WTC11 (cell line): ENCODE measurements around the gene TPP1. TPM values are rescaled to one million over a fixed set of nuclear protein-coding genes. Genes with fewer than 3 reads are reported as not detected.

Source experiments
- ATAC-seq: fragments of 200-7000 bp; cut with Tn5 transposase; 2 replicates; pipeline ENCODE4 v1.10.0; 2021; ENCODE audit warnings: mild to moderate bottlenecking, moderate library complexity
- CTCF ChIA-PET: fragments of 300-600 bp; sonication (Branson Sonifier 250); formaldehyde crosslinking; loops from one replicate; lab custom pipeline; 2021; ENCODE audit warnings: antibody characterized with exemption; lab: Charles Lee
- POLR2A ChIA-PET: fragments of 350-600 bp; sonication (Branson Sonifier 250); formaldehyde crosslinking; loops from one replicate; lab custom pipeline; 2021; ENCODE audit warnings: antibody characterized with exemption; lab: Charles Lee
- DNase-seq: peaks from one replicate; pipeline ENCODE4 v3.0.0; 2021; ENCODE audit warnings: low spot score
- H3K27ac Mint-ChIP-seq: 2 replicates; pipeline ENCODE4 v1.8.0; 2021; ENCODE audit warnings: mixed read lengths
- H3K27me3 Mint-ChIP-seq: 2 replicates; pipeline ENCODE4 v1.8.0; 2021; ENCODE audit warnings: low read depth, mild to moderate bottlenecking, moderate library complexity, mixed read lengths
- H3K36me3 Mint-ChIP-seq: 2 replicates; pipeline ENCODE4 v1.8.0; 2021; ENCODE audit warnings: mixed read lengths
- H3K4me1 Mint-ChIP-seq: 2 replicates; pipeline ENCODE4 v1.8.0; 2022; ENCODE audit warnings: mixed read lengths
- H3K4me3 Mint-ChIP-seq: 2 replicates; pipeline ENCODE4 v1.8.0; 2021; ENCODE audit warnings: mild to moderate bottlenecking, moderate library complexity, mixed read lengths
- H3K9me3 Mint-ChIP-seq: 2 replicates; pipeline ENCODE4 v1.8.0; 2021; ENCODE audit warnings: mixed read lengths
- CBFB ChIP-seq: sonication (generic); formaldehyde crosslinking; IDR thresholded peaks from 2 replicates; pipeline ENCODE4 v1.8.1; 2022; ENCODE audit warnings: mild to moderate bottlenecking, low read depth, missing genetic modification reagents
- CDX4 ChIP-seq: fragments of 250-450 bp; sonication (Bioruptor Pico); IDR thresholded peaks from 2 replicates; pipeline ENCODE4 v1.9.0; 2021; ENCODE audit warnings: moderate library complexity, mild to moderate bottlenecking, inconsistent platforms, borderline replicate concordance
- CREM ChIP-seq: sonication (generic); formaldehyde crosslinking; IDR thresholded peaks from 2 replicates; pipeline ENCODE4 v1.8.1; 2022; ENCODE audit warnings: mild to moderate bottlenecking, missing genetic modification reagents, moderate library complexity
- GABPB1 ChIP-seq: sonication (generic); formaldehyde crosslinking; IDR thresholded peaks from 2 replicates; pipeline ENCODE4 v1.8.1; 2023; ENCODE audit warnings: mild to moderate bottlenecking, missing genetic modification reagents
- NFATC4 ChIP-seq: fragments of 250-450 bp; sonication (Bioruptor Pico); IDR thresholded peaks from 2 replicates; pipeline ENCODE4 v1.9.0; 2021; ENCODE audit warnings: mild to moderate bottlenecking
- NR2C2 ChIP-seq: sonication (generic); formaldehyde crosslinking; IDR thresholded peaks from 2 replicates; pipeline ENCODE4 v1.8.0; 2022; ENCODE audit warnings: mild to moderate bottlenecking, missing genetic modification reagents
- RORB ChIP-seq: fragments of 250-450 bp; sonication (Bioruptor Pico); IDR thresholded peaks from 2 replicates; pipeline ENCODE4 v1.9.0; 2021; ENCODE audit warnings: mild to moderate bottlenecking
- SMAD4 ChIP-seq: sonication (generic); formaldehyde crosslinking; IDR thresholded peaks from 2 replicates; pipeline ENCODE4 v1.8.0; 2022; ENCODE audit warnings: mild to moderate bottlenecking, missing genetic modification reagents
- USF2 ChIP-seq: sonication (generic); formaldehyde crosslinking; IDR thresholded peaks from 2 replicates; pipeline ENCODE4 v1.8.1; 2023; ENCODE audit warnings: mild to moderate bottlenecking, missing genetic modification reagents, moderate library complexity
- ZBTB43 ChIP-seq: sonication (generic); formaldehyde crosslinking; IDR thresholded peaks from 2 replicates; pipeline ENCODE4 v1.8.1; 2023; ENCODE audit warnings: mild to moderate bottlenecking, missing genetic modification reagents
- ZMAT4 ChIP-seq: fragments of 250-450 bp; sonication (Bioruptor Pico); IDR thresholded peaks from 2 replicates; pipeline ENCODE4 v1.9.0; 2021; ENCODE audit warnings: mild to moderate bottlenecking
- ZNF138 ChIP-seq: sonication (generic); formaldehyde crosslinking; conservative IDR thresholded peaks from 2 replicates; pipeline ENCODE4 v1.8.1; 2022; ENCODE audit warnings: mild to moderate bottlenecking, moderate library complexity, missing genetic modification reagents
- ZNF263 ChIP-seq: sonication (generic); formaldehyde crosslinking; IDR thresholded peaks from 2 replicates; pipeline ENCODE4 v1.8.1; 2022; ENCODE audit warnings: low read depth, mild to moderate bottlenecking, moderate library complexity, missing genetic modification reagents
- ZNF317 ChIP-seq: sonication (generic); formaldehyde crosslinking; IDR thresholded peaks from 2 replicates; pipeline ENCODE4 v1.8.1; 2023; ENCODE audit warnings: low read depth, mild to moderate bottlenecking, moderate library complexity, missing genetic modification reagents, borderline replicate concordance
- total RNA-seq: library from RNA; stranded (reverse); gene quantifications from 3 replicates; pipeline ENCODE4 v1.2.3, GENCODE V29; 2021
- TF ChIP-seq, protein P1 (sequence below): sonication (generic); formaldehyde crosslinking; IDR thresholded peaks from 2 replicates; pipeline ENCODE4 v1.8.0; 2023; ENCODE audit warnings: mild to moderate bottlenecking, missing genetic modification reagents
- TF ChIP-seq, protein P2 (sequence below): sonication (generic); formaldehyde crosslinking; IDR thresholded peaks from 2 replicates; pipeline ENCODE4 v1.8.1; 2022; ENCODE audit warnings: low read depth, mild to moderate bottlenecking, moderate library complexity, missing genetic modification reagents, borderline replicate concordance
- TF ChIP-seq, protein P3 (sequence below): fragments of 250-450 bp; sonication (Bioruptor Pico); IDR thresholded peaks from 2 replicates; pipeline ENCODE4 v1.8.0; 2021; ENCODE audit warnings: mild to moderate bottlenecking
- TF ChIP-seq, protein P4 (sequence below): sonication (generic); formaldehyde crosslinking; IDR thresholded peaks from 2 replicates; pipeline ENCODE4 v1.8.1; 2023; ENCODE audit warnings: mild to moderate bottlenecking, missing genetic modification reagents
- TF ChIP-seq, protein P5 (sequence below): sonication (generic); formaldehyde crosslinking; IDR thresholded peaks from 2 replicates; pipeline ENCODE4 v1.8.1; 2022; ENCODE audit warnings: missing genetic modification reagents, borderline replicate concordance

The TPP1 gene
- total RNA-seq, 1 experiment from 2014 or later, result 36.2 TPM

GRCh38 chr11:6638429-6638828, 19.2 kb upstream of the TPP1 start:
- no peaks in the 10 kb centered on the region for H3K9me3 Mint-ChIP-seq
- H3K4me1 Mint-ChIP-seq, result no peaks in the 10 kb centered on the region
- H3K4me3 Mint-ChIP-seq, result no peak overlapping the region
- no peak overlapping the region for H3K27ac Mint-ChIP-seq
- ChIA-PET POLR2A (no interaction called here), CTCF (interaction anchor here (1.0 to 1.1 kb wide), 2 partner anchors 30 to 70 kb away, joined by 3 read pairs; no protein-coding TSS in a partner anchor)
- TF ChIP-seq ZNF263 (CRISPR knock-in tag) (no peak), ZNF317 (CRISPR knock-in tag) (no peak)
- TF ChIP-seq, protein P1, sequence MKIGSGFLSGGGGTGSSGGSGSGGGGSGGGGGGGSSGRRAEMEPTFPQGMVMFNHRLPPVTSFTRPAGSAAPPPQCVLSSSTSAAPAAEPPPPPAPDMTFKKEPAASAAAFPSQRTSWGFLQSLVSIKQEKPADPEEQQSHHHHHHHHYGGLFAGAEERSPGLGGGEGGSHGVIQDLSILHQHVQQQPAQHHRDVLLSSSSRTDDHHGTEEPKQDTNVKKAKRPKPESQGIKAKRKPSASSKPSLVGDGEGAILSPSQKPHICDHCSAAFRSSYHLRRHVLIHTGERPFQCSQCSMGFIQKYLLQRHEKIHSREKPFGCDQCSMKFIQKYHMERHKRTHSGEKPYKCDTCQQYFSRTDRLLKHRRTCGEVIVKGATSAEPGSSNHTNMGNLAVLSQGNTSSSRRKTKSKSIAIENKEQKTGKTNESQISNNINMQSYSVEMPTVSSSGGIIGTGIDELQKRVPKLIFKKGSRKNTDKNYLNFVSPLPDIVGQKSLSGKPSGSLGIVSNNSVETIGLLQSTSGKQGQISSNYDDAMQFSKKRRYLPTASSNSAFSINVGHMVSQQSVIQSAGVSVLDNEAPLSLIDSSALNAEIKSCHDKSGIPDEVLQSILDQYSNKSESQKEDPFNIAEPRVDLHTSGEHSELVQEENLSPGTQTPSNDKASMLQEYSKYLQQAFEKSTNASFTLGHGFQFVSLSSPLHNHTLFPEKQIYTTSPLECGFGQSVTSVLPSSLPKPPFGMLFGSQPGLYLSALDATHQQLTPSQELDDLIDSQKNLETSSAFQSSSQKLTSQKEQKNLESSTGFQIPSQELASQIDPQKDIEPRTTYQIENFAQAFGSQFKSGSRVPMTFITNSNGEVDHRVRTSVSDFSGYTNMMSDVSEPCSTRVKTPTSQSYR (CRISPR knock-in tag), result no peak
- H3K36me3 Mint-ChIP-seq, result no peaks in the 10 kb centered on the region
- no peak for ATAC-seq
- DNase-seq, result no peak
- no peaks in the 10 kb centered on the region for H3K27me3 Mint-ChIP-seq

- Mint-ChIP-seq H3K4me1 (no peaks in the 10 kb centered on the region), H3K4me3 (no peak overlapping the region), H3K36me3 (no peaks in the 10 kb centered on the region), H3K9me3 (no peaks in the 10 kb centered on the region), H3K27me3 (no peaks in the 10 kb centered on the region), H3K27ac (no peak overlapping the region)
- ATAC-seq, result no peak
- no peak for DNase-seq
- CTCF ChIA-PET, result interaction anchor here (1.0 kb wide), 1 partner anchor 70 kb away, joined by 3 read pairs; no protein-coding TSS in a partner anchor
- POLR2A ChIA-PET, result no interaction called here
- TF ChIP-seq USF2, result no peak
- no peak for TF ChIP-seq SMAD4
- TF ChIP-seq, protein P2, sequence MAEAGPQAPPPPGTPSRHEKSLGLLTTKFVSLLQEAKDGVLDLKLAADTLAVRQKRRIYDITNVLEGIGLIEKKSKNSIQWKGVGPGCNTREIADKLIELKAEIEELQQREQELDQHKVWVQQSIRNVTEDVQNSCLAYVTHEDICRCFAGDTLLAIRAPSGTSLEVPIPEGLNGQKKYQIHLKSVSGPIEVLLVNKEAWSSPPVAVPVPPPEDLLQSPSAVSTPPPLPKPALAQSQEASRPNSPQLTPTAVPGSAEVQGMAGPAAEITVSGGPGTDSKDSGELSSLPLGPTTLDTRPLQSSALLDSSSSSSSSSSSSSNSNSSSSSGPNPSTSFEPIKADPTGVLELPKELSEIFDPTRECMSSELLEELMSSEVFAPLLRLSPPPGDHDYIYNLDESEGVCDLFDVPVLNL, result no peak
- TF ChIP-seq NR2C2 (CRISPR knock-in tag), result no peak
- TF ChIP-seq ZMAT4, result no peak
- no peak for TF ChIP-seq CDX4
- no peak for TF ChIP-seq RORB (CRISPR knock-in tag)
- TF ChIP-seq CBFB, result no peak
- TF ChIP-seq ZBTB43, result no peak
- TF ChIP-seq CREM (CRISPR knock-in tag), result no peak
- TF ChIP-seq, protein P3, sequence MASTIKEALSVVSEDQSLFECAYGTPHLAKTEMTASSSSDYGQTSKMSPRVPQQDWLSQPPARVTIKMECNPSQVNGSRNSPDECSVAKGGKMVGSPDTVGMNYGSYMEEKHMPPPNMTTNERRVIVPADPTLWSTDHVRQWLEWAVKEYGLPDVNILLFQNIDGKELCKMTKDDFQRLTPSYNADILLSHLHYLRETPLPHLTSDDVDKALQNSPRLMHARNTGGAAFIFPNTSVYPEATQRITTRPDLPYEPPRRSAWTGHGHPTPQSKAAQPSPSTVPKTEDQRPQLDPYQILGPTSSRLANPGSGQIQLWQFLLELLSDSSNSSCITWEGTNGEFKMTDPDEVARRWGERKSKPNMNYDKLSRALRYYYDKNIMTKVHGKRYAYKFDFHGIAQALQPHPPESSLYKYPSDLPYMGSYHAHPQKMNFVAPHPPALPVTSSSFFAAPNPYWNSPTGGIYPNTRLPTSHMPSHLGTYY (CRISPR knock-in tag), result no peak
- TF ChIP-seq GABPB1 (CRISPR knock-in tag), result no peak
- TF ChIP-seq, protein P4, sequence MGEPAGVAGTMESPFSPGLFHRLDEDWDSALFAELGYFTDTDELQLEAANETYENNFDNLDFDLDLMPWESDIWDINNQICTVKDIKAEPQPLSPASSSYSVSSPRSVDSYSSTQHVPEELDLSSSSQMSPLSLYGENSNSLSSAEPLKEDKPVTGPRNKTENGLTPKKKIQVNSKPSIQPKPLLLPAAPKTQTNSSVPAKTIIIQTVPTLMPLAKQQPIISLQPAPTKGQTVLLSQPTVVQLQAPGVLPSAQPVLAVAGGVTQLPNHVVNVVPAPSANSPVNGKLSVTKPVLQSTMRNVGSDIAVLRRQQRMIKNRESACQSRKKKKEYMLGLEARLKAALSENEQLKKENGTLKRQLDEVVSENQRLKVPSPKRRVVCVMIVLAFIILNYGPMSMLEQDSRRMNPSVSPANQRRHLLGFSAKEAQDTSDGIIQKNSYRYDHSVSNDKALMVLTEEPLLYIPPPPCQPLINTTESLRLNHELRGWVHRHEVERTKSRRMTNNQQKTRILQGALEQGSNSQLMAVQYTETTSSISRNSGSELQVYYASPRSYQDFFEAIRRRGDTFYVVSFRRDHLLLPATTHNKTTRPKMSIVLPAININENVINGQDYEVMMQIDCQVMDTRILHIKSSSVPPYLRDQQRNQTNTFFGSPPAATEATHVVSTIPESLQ (CRISPR knock-in tag), result no peak
- TF ChIP-seq ZNF317 (CRISPR knock-in tag), result no peak
- TF ChIP-seq NFATC4 (CRISPR knock-in tag), result no peak
- TF ChIP-seq, protein P5, sequence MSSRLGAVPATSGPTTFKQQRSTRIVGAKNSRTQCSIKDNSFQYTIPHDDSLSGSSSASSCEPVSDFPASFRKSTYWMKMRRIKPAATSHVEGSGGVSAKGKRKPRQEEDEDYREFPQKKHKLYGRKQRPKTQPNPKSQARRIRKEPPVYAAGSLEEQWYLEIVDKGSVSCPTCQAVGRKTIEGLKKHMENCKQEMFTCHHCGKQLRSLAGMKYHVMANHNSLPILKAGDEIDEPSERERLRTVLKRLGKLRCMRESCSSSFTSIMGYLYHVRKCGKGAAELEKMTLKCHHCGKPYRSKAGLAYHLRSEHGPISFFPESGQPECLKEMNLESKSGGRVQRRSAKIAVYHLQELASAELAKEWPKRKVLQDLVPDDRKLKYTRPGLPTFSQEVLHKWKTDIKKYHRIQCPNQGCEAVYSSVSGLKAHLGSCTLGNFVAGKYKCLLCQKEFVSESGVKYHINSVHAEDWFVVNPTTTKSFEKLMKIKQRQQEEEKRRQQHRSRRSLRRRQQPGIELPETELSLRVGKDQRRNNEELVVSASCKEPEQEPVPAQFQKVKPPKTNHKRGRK (CRISPR knock-in tag), result no peak
- no peak for TF ChIP-seq ZNF138 (CRISPR knock-in tag)
Measured at GRCh38 chr11:6637871-6638270, 18.6 kb upstream of the TPP1 start.
